ENCODE measurements around the gene EPHA3. TPM values are rescaled to one million over a fixed set of nuclear protein-coding genes. Genes with fewer than 3 reads are reported as not detected.

The EPHA3 gene
- total RNA-seq, 1 donor from 2014 or later: 5.5 TPM

DNA sequence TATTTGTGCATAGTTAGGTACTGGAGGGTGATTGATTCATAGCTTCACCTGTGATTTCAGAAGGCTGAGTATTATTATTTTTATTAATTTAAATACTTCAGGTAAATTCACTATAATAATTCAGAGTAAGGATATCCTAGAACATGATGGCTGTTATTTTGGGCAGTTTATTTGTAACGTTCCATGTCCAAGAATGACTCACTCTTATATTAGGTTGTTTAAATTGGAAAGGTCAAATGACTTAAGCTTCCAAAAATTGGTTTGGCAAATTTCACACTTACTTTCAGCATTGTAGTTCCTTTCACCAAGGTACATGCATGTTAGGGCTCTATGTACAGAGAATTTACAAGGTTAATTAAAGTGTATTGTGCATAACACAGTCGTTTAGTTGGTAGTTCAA, 120.2 kb downstream of the EPHA3 start:
- DNase-seq (ENCODE audit: low spot score): no peak

DNA sequence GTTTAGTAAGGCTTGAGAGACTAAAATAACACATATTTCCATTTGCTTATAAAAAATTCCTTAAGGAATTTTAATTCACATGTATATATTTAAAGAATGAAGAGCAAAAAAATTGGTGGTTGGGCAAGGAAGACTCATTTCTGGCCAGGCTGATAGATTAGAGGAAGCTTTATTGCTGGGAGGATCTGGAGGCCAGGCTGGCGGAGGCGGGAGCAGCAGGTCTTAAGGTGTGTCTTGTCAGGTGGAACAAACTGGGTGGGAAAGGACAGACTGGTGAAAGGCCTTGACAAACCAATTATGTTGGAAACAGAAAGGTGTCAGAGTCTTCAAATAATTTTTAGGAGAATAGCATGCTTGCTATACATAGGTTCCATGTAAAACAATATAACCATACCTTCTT, 124.7 kb downstream of the EPHA3 start:
- DNase-seq (ENCODE audit: low spot score): no peak

DNA sequence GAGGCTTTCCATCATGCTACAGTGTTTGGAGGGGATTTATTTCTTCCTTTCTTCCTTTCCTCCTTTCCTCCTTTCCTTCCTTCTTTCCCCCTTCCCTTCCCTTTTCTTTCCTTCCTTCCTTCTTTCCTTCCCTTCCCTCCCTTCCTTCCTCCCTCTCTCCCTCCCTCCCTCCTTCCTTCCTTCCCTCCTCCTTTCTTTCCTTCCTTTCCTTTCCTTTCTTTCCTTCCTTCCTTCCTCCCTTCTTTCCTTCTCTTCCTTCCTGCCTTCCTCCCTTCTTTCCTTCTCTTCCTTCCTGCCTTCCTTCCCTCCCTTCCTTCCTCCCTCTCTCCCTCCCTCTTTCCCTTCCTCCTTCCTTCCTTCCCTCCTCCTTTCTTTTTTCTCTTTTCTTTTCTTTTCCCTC, 127.2 kb downstream of the EPHA3 start:
- DNase-seq (ENCODE audit: low spot score): no peak

DNA sequence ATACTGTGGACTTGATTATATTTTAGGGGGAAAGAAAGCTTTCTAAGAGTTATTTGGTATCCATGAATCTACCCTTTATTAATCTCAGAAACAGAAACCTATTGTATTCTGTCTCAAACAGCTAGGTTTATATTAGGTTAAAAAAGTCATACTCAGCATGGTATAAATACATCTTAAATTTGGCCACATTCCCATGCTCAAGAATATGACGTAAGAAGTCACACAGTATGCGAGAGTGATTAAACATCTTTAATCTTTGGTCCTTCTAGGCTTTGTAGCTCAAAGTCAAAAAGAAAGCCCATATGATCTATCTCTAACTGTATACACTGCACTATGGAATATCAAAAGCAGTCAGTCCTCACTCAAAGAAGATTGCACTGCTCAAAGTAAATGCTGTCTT, 131.4 kb downstream of the EPHA3 start:
- no peak for DNase-seq (ENCODE audit: low spot score)

DNA sequence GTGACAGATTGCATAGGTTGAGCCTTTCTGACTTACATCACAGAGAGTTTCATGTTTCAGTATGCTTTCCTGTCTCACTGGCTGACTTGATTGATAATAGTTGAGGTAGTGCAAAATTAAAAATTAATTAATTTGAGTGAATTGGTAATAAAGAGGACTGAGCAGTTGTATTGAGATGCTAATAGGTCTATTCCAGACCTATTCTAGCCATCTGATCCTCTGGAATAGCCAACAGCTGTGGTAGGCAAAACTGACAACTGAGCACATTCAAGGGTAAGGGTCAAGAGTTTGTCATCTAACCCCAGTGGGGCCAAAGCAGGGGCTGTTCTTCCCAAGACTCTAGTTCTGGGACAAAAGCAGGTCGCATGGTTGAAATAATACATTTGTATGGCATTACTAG, 132.4 kb downstream of the EPHA3 start:
- DNase-seq (ENCODE audit: low spot score): no peak

DNA sequence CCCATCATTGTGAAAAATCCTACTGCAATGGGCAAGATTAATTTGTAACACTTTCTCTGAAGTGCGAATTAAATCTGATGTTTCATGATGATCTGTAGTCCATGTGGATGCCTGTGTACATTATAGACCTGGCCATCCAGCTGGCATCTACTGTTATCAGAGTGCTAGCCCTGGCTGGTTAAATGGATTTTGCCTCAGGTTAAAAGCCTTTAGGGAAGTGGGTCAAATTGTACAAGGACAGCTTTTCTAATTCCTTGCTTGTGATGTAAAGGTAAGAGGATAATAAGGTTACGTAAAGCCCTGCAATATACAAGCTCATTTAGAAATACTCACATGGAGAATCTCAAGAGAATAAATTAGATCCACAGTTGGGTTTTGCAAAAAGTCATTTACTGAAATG, 138.2 kb downstream of the EPHA3 start:
- DNase-seq (ENCODE audit: low spot score): no peak

DNA sequence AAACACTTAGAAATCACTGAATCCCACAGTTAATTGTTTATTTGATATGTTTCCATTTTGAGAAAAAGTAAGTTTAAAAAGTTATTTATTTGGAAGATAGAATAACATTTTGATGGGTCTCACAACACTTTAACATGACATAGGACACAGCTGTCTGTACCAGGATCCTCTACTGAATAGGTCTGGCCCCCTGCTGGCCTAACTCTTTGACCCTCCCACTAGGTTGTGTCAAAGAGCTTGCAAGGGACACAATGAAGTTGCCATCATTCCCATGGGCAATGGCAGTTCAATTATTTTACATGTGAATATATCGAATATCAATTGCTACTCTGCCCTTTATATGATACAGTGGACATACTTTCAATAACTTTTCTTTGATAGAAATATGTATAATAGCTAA, 138.9 kb downstream of the EPHA3 start:
- no peak for DNase-seq (ENCODE audit: low spot score)

DNA sequence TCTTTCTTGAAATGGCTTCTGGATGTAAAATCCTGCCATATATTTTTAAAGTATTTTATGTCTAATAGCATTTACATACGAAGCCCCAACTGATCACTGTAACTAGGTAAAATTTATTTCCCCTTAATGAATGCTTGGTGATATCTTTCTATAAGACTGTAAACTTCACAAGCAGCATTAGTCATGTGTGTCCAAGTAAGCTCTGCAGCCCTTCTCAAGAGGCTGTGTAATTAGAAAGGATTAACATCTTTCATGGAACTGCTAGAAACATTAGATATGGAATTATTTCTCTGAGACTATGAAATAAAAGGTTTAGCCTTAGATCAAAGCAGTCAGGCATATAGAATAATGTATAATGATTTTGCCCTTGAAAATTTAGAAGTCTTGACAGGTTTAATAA, 143.3 kb downstream of the EPHA3 start:
- DNase-seq (ENCODE audit: low spot score): no peak

DNA sequence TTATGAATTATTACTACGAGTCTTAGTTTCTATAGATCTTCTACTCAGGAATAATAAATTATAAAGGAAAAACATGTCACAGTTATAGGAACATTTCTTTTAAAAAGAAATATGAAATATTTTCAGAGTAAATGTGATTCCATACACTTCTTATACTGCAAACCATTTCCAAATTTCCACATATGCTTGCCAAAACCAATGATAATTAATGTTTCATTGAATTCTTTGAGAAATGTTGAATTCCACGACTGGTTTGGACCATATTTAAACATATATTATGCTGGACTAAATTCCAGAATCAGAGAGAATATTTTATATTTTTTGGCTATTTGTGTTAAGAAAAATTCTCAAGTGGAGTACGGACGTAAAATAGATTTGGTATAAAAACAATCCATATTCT, 144.6 kb downstream of the EPHA3 start:
- no peak for DNase-seq (ENCODE audit: low spot score)

DNA sequence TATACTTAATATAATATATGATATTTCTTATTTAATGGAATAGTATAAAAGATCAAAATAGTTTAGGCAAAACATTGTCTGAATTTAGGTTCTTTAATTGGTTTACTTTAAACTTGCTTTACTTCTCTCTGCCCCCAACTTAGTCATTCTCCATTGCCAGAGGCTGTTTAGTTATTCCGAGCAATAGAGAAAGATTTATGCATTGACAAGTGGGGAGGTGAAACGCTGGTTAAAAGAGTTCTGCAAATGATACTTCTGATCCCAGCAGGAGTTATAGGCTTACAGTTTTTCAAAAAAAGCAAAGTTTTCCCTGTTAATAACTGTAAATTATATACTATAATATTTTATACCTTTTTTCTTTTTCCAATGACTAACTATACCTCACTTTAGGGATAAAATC, 145.4 kb downstream of the EPHA3 start:
- peak; percentile 47 for DNase-seq (ENCODE audit: low spot score)

DNA sequence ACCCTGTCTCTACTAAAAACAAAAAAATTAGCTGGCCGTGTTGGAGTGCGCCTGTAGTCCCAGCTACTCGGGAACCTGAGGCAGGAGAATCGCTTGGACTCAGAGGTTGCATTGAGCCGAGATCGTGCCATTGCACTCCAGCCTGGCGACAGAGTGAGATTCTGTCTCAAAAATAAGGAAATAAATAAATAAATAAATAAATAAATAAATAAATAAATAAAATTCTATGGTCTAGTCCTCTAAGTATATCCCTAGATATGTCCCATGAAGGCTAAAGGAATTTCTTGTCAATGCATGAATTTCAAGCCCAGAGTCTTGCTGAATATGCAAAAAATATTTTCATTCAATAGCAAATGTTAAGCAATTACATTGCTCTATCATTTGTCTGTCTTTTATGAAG, 149.0 kb downstream of the EPHA3 start:
- no peak for DNase-seq (ENCODE audit: low spot score)

DNA sequence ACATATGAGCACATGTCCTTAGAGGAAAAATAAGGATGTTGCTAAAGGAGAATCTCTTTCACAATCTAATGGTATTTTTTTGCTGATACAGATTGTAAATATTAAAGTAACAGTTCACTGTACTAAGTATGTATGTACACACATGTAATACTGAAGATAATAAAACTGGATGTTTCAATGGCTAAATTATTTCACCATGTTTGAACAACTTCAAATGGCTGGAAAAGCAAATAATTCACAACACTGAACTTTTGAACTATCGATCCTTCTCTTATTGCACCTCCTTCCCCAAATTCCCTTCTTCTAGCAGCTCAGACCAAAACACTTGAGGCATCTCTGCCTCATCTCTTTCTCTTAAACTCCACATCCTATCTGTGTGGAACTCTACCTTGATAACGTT, 149.5 kb downstream of the EPHA3 start:
- DNase-seq (ENCODE audit: low spot score): no peak

DNA sequence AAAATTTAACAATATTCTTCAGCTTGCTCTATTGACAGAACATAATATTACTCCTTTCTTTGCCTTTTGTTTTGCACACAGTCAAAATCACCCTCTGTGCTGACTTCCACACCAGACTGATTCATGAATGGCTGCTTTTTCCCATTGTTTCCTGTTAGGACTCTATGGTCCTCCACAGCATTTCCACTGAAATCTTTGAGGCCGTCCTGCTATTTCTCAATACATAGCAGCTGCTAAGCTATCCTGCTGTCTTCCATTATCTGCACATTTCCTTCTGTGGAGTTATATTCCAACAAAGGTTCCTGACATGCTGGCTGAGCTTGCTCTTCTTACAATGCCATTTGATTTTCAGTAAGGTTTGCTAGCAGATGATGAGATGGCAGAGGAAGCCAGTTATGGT, 153.3 kb downstream of the EPHA3 start:
- peak; percentile 11 for DNase-seq (ENCODE audit: low spot score)

DNA sequence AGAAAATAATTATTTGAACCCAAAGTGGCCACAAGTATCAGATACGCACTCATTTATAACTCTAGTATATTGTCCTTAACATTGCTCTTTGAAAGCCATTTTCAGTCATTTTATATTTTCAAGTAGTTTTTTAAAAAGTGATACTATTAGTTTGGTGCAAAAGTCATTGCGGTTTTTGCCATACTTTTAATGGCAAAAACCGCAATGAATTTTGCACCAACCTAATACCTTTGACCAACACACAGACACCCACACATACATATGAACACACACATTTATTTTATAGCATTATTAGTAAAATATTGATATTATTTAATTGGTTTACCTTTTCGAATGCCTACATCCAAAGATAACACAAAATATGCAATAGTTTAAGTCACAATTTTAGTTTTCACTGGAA, 154.3 kb downstream of the EPHA3 start:
- no peak for DNase-seq (ENCODE audit: low spot score)

DNA sequence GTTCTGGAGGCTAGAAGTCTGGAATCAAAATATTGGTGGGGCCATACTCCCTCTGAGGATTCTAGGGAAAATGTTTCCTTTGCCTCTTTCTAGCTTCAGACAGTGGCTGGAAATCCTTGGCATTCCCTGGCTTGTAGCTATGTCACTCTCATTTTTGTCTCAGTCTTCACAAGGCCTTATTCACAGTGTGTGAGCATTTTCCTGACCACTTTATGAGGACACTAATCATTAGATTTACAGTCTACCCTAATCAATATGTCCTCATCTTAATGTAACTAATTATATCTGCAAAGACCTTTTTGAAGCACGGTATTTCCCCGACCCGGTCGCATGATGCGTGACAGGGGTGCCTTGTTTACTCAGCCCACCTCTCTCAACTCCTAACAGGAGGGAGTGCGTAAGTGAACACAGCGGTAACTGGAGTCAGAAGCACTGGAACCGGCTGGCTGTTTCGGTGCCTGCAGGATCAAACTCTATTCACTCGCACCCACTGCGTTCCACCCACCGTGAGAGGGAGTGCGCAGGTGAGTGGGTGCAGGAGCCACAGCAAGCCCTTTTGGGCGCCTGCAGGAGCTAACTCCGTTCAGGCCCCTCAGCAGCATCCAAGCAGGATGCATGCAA, 155.0 kb downstream of the EPHA3 start:
- DNase-seq (ENCODE audit: low spot score): no peak

DNA sequence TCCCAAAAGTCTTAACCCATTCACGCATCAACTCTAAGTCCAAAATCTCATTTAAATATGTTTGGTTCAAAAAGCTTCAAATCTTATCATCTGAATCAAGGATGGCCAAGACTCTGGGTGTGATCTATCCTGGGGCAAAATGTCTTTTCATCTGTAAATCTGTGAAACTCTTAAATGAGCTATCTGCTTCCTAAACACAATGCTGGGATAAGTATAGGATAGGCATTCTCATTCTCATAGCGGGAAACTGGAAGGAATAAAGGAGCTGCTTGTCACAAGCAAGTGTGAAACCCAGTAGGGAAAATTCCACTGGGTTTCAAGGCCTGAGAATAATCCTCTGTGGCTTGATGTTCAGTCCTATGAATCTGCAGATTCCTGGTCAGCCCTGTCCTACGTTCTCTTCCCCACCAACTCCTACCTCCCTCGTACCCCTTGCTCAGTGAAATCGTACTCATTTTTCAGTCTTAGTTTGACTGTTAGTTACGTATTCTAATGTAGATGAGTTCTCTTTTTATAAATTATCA, 156.7 kb downstream of the EPHA3 start:
- no peak for DNase-seq (ENCODE audit: low spot score)

DNA sequence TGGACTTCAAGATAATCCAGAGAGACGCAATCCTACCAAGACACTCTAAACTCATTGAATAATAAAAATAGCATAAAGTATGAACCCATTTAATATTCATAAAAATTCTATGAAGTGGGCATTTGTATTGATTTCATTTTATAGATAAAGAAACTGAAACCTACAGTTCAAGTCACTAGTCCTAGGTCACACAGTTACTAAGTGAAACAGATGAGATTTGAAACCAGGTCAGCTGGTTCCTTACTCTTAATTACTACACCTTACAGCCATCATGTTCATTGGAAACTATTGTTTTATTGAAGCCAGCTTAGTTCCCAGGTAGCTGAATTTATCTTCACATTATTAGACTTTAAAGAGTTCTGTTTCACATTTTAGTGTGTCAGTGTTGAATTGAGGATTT, 158.7 kb downstream of the EPHA3 start:
- no peak for DNase-seq (ENCODE audit: low spot score)

DNA sequence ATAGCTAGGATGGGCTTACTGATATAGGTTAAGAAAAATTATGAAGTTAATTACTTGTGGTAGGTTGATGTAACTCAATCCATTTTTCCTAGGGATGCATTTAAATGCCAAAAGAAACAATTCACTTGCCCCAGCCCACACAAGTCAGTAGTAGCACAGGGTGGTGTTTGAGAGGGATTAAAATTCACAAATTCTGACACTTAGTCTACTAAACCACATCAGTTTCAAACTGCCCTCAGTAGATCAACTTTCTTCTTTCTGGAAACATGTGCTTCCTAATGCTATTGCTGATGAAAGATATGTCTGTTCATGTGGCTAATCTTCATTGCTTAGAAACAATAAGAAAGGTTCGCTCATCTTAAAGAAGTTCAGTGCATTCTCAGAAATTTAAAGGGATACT, 160.6 kb downstream of the EPHA3 start:
- DNase-seq (ENCODE audit: low spot score): no peak

DNA sequence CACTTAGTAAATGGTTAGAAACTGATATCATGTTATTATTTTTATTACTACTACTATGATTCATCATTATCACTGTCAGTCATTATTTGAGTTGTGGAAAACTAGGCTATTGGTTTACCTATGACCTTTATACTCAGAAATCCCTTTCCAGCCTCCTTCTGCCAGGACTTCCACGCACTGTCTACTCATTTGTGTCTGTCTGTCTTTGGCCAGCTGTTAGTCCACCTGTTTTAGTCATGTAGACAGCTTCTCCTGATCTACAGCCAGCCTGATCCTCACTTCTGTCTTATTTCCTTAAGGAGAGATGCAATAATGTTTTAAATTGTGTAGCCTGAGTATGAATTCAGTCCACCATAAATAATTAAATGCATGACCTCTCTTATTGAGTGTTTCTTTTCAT, 162.8 kb downstream of the EPHA3 start:
- DNase-seq (ENCODE audit: low spot score): no peak

DNA sequence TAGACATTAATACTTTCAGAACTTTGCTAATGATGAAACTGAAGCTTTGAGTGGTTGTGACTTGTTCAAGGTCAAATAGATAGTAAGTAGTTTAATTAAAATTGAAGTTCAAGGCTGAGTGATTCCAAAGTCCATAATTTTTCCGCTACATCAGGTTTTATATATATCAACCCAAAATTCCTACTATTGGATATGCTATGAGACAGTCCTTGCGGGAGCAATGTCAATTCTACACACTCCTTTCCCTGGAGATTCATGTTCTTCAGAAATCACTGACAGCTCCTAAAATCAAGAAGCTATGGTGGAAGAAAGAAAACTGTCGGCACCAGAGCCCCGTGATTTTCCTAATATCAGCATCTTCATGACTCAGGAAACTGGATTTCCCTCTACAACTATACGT, 167.6 kb downstream of the EPHA3 start:
- no peak for DNase-seq (ENCODE audit: low spot score)

DNA sequence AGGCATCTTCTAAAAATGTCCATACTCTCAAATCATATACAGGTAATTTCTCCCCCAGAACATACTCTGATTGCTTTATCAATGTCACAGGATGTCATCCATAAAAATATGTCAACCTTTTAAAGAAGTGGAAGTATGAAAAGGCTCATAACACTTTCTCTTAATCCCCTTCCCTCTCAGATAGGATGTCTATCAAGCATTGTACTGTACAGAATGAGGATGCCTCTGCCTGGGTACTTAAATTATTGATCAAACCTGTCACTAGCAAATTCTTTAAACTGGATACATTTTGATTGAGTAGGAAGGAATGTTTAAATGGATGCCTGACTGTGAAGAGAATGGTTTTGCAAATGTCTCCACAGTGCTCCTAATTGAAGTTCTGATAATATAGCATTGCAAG, 168.7 kb downstream of the EPHA3 start:
- no peak for DNase-seq (ENCODE audit: low spot score)

DNA sequence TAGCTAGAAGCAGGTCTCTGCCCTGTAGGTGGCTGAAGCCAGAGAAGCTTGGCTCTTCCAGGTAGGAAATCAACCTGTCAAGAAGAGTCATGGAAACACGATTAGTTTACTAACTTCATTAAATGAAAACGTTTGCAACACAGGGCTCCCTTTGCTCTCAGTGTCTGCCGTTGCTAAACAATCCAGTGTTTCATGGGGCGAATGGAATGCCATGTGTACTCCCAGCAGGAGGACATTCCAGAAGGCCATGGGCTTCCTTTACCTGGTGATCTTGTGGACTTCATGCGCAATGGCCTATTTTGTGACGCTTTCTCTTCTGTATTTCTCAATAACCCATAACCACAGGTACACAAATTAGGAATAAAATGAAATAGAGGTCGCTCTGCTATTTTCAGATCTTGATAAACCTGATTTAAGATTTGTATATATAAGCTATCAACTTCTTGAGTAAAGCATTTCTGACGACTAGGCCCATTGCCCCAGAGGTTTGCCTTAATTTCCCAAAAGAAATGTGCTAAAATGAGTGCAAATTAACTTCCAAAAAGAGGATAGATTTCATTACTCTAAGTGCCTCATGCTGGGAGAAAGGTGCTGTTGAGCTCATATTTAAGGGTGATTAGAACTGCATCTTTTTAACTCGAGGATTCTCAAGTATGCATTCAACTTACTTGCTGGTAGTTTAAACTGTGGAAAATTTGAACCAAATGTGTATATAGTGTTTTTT, 171.0 kb downstream of the EPHA3 start:
- no peak for DNase-seq (ENCODE audit: low spot score)

DNA sequence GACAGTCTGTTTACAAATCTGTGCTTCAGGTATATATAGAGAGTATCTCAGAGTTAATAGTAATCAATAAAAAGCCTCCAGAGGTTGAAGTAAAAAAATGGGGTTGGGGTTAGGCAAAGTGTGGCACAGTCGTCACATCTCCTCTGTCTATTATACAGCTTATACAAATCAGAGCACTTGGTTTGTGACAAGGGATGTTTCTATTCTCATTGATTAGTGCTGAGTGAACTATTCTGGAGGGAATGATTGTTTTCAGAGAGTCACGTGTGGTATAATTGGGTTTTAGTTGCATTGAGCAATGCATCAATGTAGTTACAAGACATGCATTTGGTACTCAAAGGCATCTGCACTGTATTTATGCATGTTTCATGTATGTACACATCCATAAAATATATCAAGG, 172.9 kb downstream of the EPHA3 start:
- DNase-seq (ENCODE audit: low spot score): no peak

Measured in umbilical cord (tissue), 2 donors.